Occipital lobe (tissue), 2 donors: Measurements from ENCODE around the gene MYO3B. TPM values are rescaled to one million over a fixed set of nuclear protein-coding genes. Genes with fewer than 3 reads are reported as not detected.
"Not testable (repeated sequence)": the region's sequence is repeated elsewhere in the genome, so short reads cannot be mapped to it uniquely, and the experiment has no call there.

Experiments
- DNase-seq: peaks from one replicate; lab custom pipeline; 2025; lab: John Stamatoyannopoulos, UW
- total RNA-seq: library from RNA; depleted of rRNA; stranded (reverse); fragments of >200 nt; gene quantifications from one replicate; pipeline ENCODE4 v1.2.3, GENCODE V29; 2014

The MYO3B gene
- total RNA-seq, 1 donor from 2014 or later, result 0.16 TPM

DNA sequence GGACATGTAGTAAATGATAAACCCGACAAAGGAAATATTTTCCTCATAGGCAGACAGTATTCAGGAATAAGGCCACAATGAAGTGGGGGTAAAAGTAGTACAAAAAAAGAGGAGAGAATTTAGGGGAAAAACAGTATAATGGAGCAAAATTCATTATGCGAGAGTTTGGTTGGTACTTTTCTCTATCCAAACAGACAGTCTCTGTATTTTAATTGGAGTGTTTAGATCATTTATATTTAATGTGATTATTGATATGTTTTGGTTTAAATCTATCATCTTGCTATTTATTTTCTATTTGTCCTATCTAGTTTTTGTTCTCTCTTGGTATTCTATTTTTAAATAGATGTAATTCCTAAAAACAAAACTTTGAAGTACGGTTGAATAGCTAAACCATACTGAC is 366.9 kb downstream of the MYO3B start:
- no peak for DNase-seq

DNA sequence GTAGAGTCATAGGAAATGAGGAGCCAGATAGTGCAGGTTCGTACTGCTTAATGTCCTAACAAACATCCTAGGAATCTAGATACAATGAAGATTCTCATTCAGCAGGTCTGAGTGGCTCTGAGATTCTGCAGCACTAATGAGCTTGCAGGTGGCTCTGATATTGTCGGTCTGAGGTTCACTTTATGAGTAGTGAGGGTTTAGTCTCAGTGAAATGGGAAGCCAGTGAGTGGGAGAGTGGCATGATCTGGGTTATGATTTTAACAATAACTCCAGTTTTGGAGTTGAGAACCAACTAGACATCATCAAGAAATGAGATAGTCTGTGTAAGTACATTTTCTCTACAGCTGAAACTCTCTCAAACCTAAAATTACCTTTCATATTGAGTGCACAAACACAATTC is 370.4 kb downstream of the MYO3B start:
- DNase-seq, result no peak

DNA sequence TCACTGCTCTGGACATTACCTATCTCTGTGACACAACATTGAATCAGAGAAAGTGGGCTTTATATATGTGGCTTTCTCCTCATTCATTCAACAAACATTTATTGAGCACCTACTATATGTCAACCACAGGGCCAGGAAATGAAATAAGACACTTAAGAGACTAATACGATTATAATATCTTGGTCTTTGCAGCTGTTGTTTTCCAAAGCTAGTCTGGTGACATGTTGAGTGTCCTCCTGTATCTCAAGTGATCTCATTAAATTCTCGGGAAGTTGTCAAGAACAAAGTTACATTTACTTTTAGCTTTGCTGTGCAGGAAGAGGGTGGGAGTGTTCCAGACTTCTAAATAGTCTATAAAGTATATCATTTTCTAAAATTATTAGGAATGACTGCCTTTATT is 372.6 kb downstream of the MYO3B start:
- DNase-seq, result no peak

DNA sequence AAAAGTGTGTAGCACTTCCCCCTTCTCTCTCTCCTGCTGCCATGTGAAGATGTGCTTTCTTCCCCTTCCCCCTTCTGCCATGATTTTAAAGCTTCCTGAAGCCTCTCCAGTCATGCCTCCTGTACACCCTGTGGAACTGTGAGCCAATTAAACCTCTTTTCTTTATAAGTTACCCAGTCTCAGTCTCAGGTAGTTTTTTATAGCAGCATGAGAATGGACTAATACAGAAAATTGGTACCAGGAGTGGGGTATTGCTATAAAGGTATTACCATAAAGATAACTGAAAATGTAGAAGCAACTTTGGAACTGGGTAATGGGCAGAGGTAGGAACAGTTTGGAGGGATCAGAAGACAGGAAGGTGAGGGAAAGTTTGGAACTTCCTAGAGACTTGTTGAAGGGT is 374.0 kb downstream of the MYO3B start:
- not testable (repeated sequence) for DNase-seq

DNA sequence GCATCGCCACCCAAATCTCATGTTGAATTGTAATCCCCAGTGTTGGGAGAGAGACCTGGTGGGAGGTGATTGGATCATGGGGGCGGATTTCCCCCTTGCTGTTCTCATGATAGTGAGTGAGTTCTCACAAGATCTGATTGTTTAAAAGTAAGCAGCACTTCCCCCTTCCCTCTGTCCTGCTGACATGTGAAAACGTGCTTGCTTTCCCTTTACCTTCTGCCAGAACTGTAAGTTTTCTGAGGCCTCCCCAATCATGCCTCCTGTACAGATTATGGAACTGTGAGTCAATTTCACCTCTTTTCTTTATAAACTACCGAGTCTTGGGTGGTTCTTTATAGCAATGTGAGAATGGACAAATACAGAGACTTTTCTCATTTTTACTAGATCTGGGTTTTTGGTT is 375.8 kb downstream of the MYO3B start:
- DNase-seq, result no peak

DNA sequence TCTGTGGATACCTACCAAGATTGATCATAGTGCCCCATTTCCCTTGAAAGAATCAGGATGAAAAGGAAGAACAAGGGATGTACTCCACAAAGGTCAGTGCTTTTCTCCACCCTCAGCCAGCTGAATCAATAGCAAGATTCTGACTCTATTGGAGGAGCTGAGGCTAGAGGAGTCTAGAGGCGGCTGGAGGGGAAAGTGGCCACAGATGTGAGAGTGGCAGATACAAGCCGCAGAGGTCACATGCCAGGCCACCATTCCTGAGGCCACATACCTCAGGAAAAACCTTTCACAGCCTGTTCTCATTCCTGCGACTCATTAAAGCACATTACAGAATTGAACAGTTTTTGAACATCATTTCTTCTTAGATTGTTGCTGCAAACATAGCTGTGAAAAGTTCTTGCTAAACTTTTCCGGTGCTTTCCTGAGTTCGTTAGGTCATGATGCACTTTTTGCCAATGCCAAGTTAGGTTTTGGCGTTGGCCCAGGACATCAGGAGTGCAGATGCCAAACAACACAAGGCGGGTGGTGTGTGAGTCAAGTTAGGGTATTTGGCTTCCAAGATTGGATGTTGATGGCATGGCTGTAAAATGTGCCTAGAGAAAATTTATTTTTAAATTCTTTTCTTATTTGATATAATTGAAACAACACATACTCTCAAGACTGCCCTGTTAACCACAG is 376.5 kb downstream of the MYO3B start:
- DNase-seq, result no peak

DNA sequence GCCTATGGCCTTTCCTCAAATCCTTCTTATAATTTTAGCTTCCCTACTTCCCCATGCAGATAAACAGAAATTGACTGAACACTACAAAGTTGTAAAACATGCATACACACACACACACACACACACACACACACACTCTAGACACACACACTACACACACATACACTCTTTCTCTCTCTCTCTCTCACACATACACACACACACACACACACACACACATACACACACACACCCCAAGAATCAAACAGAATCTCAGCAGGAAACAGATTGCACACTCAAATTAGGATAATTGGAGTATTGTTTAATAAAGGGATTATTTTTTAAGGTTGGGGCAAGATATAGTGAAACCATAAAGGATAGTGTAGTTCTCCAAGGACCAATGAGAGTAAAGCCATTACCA is 385.0 kb downstream of the MYO3B start:
- DNase-seq, result no peak

DNA sequence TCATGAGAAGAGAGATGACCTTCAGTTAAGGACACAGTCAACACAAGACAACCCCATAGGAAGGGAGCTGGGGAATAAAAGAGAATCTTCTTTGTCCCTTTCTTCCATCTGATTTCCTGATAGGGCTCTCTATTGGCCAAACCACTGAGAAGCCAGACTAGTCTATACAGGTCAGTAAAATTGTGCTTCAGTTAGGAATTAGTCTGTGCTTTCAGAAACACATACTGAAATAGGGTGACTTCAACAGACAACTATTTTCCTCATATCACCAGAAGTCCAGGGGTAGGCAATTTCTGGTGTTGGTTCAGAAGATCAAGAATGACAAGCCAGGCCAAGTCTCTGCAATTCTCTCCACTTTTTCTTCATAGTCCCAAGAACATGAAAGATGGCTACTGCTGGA is 385.5 kb downstream of the MYO3B start:
- no peak for DNase-seq

DNA sequence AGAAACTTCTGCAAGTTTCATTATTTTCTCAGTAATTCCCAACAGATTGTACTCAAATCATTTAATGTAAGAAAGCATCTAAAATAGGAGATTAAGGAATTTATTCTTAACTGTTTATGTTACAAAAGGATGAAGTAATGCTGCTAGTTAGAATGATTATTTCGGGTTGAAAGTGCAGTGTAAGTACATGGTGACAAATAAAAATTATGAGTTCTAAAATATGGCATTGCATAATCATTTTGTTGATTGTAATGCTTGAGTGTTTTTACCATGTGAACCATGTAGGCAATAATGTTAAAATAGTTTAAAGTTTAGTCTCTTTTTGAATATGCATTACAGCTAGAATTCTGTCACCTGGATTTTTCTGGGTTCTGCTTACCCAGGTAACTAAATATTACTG is 388.2 kb downstream of the MYO3B start:
- DNase-seq, result no peak

DNA sequence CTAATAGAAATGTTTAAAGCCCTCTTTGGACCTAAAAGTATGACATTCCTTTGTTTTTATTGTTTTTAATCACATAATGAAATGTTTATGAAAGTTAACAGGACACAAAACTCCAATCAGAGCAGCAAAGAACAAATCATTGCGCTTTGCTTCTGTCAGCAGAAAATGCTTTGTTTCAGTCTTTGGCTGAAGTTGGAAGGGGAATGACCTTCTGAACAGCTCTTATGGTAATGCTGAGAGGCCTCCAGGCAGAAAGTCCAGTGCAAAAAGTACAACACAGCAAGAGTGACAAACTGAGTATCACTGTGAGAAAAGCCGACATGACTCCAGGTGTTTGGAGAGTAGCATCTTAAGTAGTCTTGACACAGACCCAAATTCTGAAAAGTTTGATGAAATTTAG is 389.5 kb downstream of the MYO3B start:
- DNase-seq, result no peak

DNA sequence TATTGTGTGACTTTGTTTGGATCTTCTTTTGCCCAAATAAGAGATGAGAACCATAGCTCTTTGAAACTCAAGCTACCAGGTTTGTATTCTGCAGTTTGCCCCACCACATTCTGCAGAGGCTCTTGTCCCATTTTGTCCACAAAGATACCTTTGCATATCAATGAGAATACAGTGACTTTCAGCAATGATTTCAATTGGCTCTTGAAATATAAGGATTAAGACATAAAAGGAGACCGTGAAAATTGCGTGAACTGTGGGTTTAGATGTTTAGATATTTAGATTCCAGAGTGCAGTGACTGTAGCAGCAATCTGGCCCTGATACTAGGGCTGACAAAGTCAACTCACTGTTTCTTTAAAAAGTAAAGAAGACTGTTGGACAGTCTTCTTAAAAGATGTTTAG is 390.6 kb downstream of the MYO3B start:
- no peak for DNase-seq

DNA sequence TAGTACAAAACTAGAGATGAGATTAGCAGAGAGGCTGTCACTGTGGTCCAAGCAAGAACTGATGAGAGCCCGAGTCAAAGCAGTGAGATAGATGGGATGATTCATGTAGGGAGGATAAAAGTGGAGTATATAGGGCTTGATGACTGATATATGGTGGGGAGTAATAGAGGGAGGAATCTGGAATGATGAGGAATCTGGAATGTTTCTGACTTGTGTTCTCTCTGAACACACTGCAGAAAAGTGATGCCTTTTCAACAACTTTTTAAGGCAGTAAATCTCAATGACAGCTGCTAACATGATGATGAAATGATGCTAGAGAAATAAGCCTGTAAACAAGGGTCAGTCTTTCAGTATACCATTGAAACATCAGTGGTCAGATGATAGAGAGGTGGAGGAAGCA is 393.7 kb downstream of the MYO3B start:
- DNase-seq, result no peak

DNA sequence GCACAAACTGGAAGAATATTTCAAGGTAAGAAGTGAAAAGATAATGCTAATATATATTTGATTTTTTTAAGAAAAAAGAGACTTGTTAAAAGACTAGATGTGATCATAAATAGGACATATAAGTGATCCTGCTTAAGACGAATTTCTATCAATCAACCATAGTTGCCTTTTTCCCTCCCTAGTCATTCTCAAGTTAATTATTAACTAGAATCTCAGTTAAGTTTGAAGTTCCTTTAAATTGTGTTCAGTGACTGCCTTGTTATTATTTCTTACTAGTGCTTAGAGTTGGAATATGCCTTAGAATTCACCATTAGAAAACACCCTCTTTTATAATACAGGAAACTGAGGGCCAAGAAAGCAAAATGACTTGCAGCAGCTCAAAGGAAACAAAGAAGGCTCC is 395.7 kb downstream of the MYO3B start:
- no peak for DNase-seq

DNA sequence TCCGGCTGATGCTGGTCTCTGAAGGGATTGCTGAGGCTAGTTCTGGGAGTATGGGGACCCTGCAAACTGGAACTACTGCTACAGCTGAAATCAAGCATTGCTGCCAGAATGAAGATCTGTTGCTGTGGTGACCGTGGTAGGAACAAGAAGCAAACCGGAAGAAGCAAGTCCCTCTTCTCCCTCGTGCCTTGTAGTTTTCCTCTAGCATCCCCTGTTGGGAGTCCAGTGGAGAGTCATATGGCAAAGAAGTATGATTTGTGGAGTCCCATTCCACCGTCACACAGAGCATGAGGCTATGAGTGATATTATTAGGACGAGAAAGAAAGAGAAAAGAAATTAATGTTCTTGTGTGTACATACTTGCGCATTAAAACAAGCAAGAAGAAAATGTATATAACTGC is 398.3 kb downstream of the MYO3B start:
- no peak for DNase-seq

DNA sequence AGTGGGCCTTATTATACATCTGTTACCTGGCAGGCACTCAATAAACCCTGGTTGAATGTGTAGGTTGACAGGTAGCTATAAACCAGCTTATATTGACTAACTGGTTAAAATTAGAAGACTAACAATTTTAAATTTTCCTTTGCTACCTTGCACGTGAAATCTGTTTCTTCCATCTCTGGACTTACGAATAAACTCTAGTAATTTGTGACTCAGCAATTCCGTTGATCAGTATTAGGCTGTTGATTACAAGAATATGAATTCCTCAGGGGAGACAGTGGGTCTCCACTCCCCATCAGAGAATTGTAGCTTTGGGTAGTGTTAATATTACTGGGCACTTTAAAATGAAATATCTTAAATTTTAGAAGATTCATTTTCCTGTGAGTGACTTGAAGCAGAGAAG is 399.4 kb downstream of the MYO3B start:
- DNase-seq, result no peak

DNA sequence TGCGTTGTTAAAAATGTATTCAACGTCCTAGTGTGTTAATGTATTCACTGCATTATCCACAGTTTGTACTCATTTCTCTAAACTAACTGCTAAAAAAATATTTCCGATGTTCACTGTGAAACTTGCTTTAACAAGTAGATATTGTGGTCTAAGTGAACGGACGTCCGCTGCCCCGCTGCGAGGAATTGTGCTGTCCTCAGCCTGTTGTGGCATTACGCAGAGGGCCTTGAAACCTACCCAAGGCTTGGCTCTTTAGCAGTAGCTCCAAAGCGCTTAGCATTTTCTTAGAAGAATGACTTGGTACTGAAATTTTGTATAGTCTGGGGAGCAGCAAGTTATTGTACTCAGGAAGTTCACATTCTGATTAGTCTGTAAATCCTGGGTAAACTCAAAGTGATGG is 400.7 kb downstream of the MYO3B start:
- no peak for DNase-seq

DNA sequence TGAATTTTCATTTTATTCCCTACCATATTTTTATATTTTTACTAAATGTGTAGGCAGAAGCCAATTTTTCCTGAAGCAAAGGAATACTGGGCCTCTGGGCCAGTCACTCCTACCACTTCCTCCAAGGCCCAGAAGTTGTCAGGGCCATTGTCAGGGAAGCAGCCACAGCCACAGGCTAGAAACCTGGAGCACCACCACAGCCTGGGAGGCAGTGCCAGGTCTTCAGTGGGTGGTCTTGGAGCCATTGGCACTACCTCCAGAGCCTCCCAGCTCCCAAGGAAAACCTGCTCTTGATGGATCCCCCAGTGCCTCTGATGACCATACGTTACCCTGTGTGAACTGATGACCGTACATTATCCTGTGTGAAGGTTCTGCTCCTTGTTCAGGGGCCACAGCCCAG is 401.6 kb downstream of the MYO3B start:
- DNase-seq, result no peak

DNA sequence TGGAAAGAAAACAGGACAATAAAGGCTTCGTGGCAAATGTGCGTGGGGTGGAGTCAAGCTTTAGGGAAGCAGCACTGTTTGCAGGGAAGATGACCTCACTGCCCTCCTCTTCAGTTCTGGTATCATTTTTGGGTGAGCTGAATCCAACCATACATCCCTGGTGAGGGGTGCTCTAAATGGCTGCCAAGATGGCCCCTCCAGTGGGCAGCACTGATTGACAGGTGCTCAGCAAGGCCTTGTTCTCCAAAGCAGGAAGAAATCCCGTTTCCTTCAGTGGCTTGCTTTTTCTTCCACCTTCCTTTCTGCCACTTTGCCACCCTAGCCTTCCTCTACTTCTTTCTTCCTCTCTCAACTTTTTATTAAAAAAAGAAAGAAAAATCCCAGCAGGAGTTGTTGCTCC is 404.4 kb downstream of the MYO3B start:
- DNase-seq, result no peak

DNA sequence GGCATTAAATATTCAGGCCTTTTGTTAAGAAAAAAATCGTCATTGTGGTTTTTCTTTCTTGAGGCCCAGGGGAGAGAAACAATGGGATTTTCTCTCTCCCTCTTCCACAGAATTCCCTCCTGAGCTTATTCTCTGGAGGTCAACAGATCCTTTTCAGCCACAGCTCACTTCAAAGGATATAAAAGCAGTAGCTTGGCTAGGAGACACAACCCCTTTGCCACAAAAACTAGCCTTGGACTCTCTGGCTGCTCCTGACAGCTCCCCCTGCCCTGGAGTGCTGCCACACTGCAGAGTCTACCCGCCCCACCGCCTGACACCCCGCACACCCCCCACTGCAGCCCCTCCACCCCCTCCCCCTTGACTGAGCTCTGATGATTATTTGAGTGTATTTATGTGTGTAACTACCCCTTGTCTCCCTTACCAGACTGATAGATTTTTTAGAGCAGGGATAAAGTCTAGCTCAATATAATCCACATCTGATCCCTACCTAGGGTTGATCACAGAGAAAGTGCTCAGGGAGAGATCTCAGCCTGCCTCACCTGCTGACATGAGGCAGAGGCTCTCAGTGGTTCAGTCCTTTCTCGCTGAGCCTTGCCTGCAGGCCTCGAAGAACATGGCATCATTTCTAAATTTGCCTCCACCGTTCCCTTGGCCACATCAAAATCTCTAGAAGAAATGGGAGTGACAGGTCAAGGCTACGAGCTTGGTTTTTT is 405.0 kb downstream of the MYO3B start:
- no peak for DNase-seq

DNA sequence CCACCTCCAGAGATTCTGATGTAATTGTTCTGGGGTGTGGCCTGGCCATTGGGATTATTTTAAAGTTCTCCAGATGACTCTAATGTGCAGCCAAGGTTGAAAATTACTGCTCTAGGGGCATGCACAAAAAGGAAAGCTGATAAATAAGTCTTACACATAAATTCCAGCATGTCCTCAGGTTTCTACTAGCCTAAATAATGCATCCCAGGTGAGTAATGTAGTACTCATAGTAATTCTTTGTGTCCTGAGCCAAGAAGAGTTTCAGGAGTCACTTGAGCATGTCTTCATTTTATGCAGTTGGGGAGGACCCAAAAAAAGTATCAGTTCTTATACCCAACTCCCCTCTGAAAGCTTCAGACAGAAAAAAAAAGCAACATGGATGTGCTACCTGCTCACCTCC is 407.1 kb downstream of the MYO3B start:
- DNase-seq, result no peak

DNA sequence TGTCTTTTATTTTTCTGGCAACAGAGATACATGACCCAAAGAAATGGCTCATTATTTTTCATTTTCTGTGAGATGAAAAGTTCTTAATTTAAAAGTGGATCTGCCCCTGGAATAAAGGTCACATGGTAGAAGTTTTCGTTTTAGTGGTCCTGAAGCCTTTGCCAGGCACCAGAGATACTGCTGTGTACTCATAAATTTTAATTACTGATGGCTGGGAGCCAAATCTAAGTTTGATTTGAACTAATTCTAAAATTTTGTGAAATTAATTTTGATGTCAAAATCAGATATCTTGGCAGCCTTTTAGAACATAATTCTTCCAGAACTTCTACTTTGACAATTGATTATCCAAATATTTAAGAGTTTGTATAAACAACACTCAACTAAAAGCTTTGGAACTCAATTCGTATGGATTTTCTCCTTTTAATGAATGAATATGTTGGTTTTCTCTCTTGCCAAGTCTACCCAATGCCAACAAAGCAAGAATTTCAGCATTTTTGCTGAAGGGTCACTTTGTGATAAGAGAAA is 408.7 kb downstream of the MYO3B start:
- no peak for DNase-seq

DNA sequence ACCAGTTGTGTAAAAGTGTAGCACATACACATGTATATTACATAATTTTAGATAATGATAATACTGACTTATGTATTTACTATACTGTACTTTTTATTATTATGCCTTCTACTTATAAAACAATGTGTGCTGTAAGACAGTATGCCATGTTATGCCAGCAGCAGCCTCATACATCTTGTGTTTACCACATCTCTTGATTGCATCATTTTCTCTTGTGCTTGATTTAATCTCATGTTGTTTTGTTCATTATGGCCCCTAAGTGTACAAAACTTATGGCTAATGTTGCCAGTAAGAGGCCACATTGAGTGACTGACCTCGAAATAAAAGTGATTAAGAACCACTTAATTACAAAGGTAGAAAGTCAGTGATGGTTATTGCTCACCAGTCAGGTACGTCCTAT is 409.2 kb downstream of the MYO3B start:
- DNase-seq, result no peak

DNA sequence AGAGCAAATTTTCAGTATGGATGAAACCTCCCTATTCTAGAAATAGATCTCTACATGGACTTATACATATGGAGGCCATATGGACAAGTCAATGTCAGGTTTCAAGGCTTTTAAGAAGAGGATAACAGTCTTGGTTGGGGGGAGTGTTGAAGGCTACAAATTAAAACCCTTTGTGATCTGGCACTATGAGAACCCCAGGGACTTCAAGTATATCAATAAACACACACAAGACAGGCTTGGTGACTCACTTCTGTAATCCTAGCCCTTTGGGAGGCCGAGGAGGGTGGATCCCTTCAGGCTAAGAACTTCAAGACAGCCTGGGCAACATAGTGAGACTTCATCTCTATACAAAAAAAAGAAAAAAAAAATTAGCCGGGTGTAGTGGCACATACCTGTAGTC is 410.0 kb downstream of the MYO3B start:
- no peak for DNase-seq
